ENCODE measurements around the gene MTA3.

The MTA3 gene

GRCh38 chr2:42768706-42769256, 200.3 kb downstream of the MTA3 start:
- 67% methylated on average over 3 of the region's 3 CpGs for WGBS (ENCODE audit: insufficient coverage)
- POLR2A ChIA-PET: no interaction called here
- no peak overlapping the region for H3K4me3 ChIP-seq (ENCODE audit: control insufficient read depth in 1 of 7, extremely low read depth in 1 of 7, insufficient read depth in 4 of 7, low read depth in 2 of 7, low read length in 6 of 7)

GRCh38 chr2:42769583-42770287, 201.3 kb downstream of the MTA3 start:
- no peak overlapping the region for H3K27ac ChIP-seq (ENCODE audit: insufficient read depth in 1 of 2, low read depth in 1 of 2, low read length in 2 of 2, poor library complexity in 1 of 2, severe bottlenecking in 2 of 2)
- H3K4me3 ChIP-seq (ENCODE audit: control insufficient read depth in 1 of 7, extremely low read depth in 1 of 7, insufficient read depth in 4 of 7, low read depth in 2 of 7, low read length in 6 of 7): no peak overlapping the region
- H3K36me3 ChIP-seq (ENCODE audit: control insufficient read depth in 4 of 4, insufficient read depth in 4 of 4, low read length in 3 of 4): no peaks in the 10 kb centered on the region
- H3K27me3 ChIP-seq (replicated peaks in 2 of 5; ENCODE audit: control insufficient read depth in 4 of 5, insufficient read depth in 5 of 5, low read length in 4 of 5): no peaks in the 10 kb centered on the region
- no peak for DNase-seq
- H3K9me3 ChIP-seq (ENCODE audit: control extremely low read depth in 1 of 5, control insufficient read depth in 4 of 5, insufficient read depth in 2 of 5, low read depth in 1 of 5, low read length in 4 of 5): no peaks in the 10 kb centered on the region
- POLR2A ChIA-PET: no interaction called here
- CTCF ChIA-PET: interaction anchor here (0.6 to 1.6 kb wide), 4 partner anchors 11 to 124 kb away, joined by 3 to 6 read pairs (median 4); no protein-coding TSS in a partner anchor
- H3K4me1 ChIP-seq (ENCODE audit: control extremely low read depth in 1 of 4, control insufficient read depth in 4 of 4, insufficient read depth in 4 of 4, low read length in 3 of 4): peaks cover 0 to 12% (median under 1%) of the 10 kb centered on the region in 4 experiments
- WGBS (ENCODE audit: insufficient coverage): 98% methylated on average over 6 of the region's 10 CpGs

More at GRCh38 chr2:42768706-42769256, 200.3 kb downstream of the MTA3 start:
- peaks cover 0 to 22% (median 9%) of the 10 kb centered on the region in 4 experiments for H3K4me1 ChIP-seq (ENCODE audit: control extremely low read depth in 1 of 4, control insufficient read depth in 4 of 4, insufficient read depth in 4 of 4, low read length in 3 of 4)
- H3K9me3 ChIP-seq (ENCODE audit: control extremely low read depth in 1 of 5, control insufficient read depth in 4 of 5, insufficient read depth in 2 of 5, low read depth in 1 of 5, low read length in 4 of 5): no peaks in the 10 kb centered on the region
- CTCF ChIA-PET: interaction anchor here (1.6 kb wide), 2 partner anchors 10 to 105 kb away, joined by 5 to 6 read pairs; no protein-coding TSS in a partner anchor
- H3K27ac ChIP-seq (ENCODE audit: insufficient read depth in 1 of 2, low read depth in 1 of 2, low read length in 2 of 2, poor library complexity in 1 of 2, severe bottlenecking in 2 of 2): no peak overlapping the region
- DNase-seq: no peak
- no peaks in the 10 kb centered on the region for H3K27me3 ChIP-seq (replicated peaks in 2 of 5; ENCODE audit: control insufficient read depth in 4 of 5, insufficient read depth in 5 of 5, low read length in 4 of 5)
- H3K36me3 ChIP-seq (ENCODE audit: control insufficient read depth in 4 of 4, insufficient read depth in 4 of 4, low read length in 3 of 4): no peaks in the 10 kb centered on the region

- Histone ChIP-seq H3K36me3 (ENCODE audit: control insufficient read depth in 4 of 4, insufficient read depth in 4 of 4, low read length in 3 of 4) (no peaks in the 10 kb centered on the region), H3K27ac (ENCODE audit: insufficient read depth in 1 of 2, low read depth in 1 of 2, low read length in 2 of 2, poor library complexity in 1 of 2, severe bottlenecking in 2 of 2) (no peak overlapping the region), H3K27me3 (replicated peaks in 2 of 5; ENCODE audit: control insufficient read depth in 4 of 5, insufficient read depth in 5 of 5, low read length in 4 of 5) (no peaks in the 10 kb centered on the region), H3K4me1 (ENCODE audit: control extremely low read depth in 1 of 4, control insufficient read depth in 4 of 4, insufficient read depth in 4 of 4, low read length in 3 of 4) (peaks cover 0 to 9% (median 1%) of the 10 kb centered on the region in 4 experiments), H3K9me3 (ENCODE audit: control extremely low read depth in 1 of 5, control insufficient read depth in 4 of 5, insufficient read depth in 2 of 5, low read depth in 1 of 5, low read length in 4 of 5) (no peaks in the 10 kb centered on the region), H3K4me3 (ENCODE audit: control insufficient read depth in 1 of 7, extremely low read depth in 1 of 7, insufficient read depth in 4 of 7, low read depth in 2 of 7, low read length in 6 of 7) (no peak overlapping the region)
- 95% methylated on average over 15 of the region's 19 CpGs for WGBS (ENCODE audit: insufficient coverage)
- DNase-seq: peak; percentile 52 to 68 (median 67)
- POLR2A ChIA-PET: no interaction called here
- CTCF ChIA-PET: interaction anchor here (1.0 to 1.9 kb wide), 6 partner anchors 12 to 107 kb away, joined by 3 to 7 read pairs (median 4); no protein-coding TSS in a partner anchor
Observed at GRCh38 chr2:42770288-42771131, 202.1 kb downstream of the MTA3 start.

GRCh38 chr2:42771546-42772153, 203.2 kb downstream of the MTA3 start:
- ChIA-PET POLR2A (no interaction called here), CTCF (interaction anchor here (0.9 to 1.9 kb wide), 6 partner anchors 11 to 108 kb away, joined by 3 to 7 read pairs (median 4); no protein-coding TSS in a partner anchor)
- Histone ChIP-seq H3K4me1 (ENCODE audit: control extremely low read depth in 1 of 4, control insufficient read depth in 4 of 4, insufficient read depth in 4 of 4, low read length in 3 of 4) (peaks cover 0 to 12% (median 8%) of the 10 kb centered on the region in 4 experiments), H3K27ac (ENCODE audit: insufficient read depth in 1 of 2, low read depth in 1 of 2, low read length in 2 of 2, poor library complexity in 1 of 2, severe bottlenecking in 2 of 2) (no peak overlapping the region), H3K36me3 (ENCODE audit: control insufficient read depth in 4 of 4, insufficient read depth in 4 of 4, low read length in 3 of 4) (no peaks in the 10 kb centered on the region), H3K9me3 (ENCODE audit: control extremely low read depth in 1 of 5, control insufficient read depth in 4 of 5, insufficient read depth in 2 of 5, low read depth in 1 of 5, low read length in 4 of 5) (no peaks in the 10 kb centered on the region), H3K4me3 (ENCODE audit: control insufficient read depth in 1 of 7, extremely low read depth in 1 of 7, insufficient read depth in 4 of 7, low read depth in 2 of 7, low read length in 6 of 7) (no peak overlapping the region), H3K27me3 (replicated peaks in 2 of 5; ENCODE audit: control insufficient read depth in 4 of 5, insufficient read depth in 5 of 5, low read length in 4 of 5) (no peaks in the 10 kb centered on the region)
- WGBS (ENCODE audit: insufficient coverage): 100% methylated on average over 4 of the region's 5 CpGs
- no peak for DNase-seq

GRCh38 chr2:42775186-42775585, 206.8 kb downstream of the MTA3 start:
- peak in 1 of 3 donors; percentile 29 for DNase-seq
- peaks cover 0 to 4% (median 0%) of the 10 kb centered on the region in 4 experiments for H3K36me3 ChIP-seq (ENCODE audit: control insufficient read depth in 4 of 4, insufficient read depth in 4 of 4, low read length in 3 of 4)
- H3K4me3 ChIP-seq (ENCODE audit: control insufficient read depth in 1 of 7, extremely low read depth in 1 of 7, insufficient read depth in 4 of 7, low read depth in 2 of 7, low read length in 6 of 7): no peak overlapping the region
- peaks cover 0 to 11% (median 7%) of the 10 kb centered on the region in 4 experiments for H3K4me1 ChIP-seq (ENCODE audit: control extremely low read depth in 1 of 4, control insufficient read depth in 4 of 4, insufficient read depth in 4 of 4, low read length in 3 of 4)
- H3K9me3 ChIP-seq (ENCODE audit: control extremely low read depth in 1 of 5, control insufficient read depth in 4 of 5, insufficient read depth in 2 of 5, low read depth in 1 of 5, low read length in 4 of 5): peaks cover 0 to 7% (median 4%) of the 10 kb centered on the region in 5 experiments
- H3K27me3 ChIP-seq (replicated peaks in 2 of 5; ENCODE audit: control insufficient read depth in 4 of 5, insufficient read depth in 5 of 5, low read length in 4 of 5): no peaks in the 10 kb centered on the region
- ChIA-PET CTCF (interaction anchor here (1.5 kb wide), 1 partner anchor 10 kb away, joined by 3 read pairs; no protein-coding TSS in a partner anchor), POLR2A (interaction anchor here (1.0 kb wide), 1 partner anchor 25 kb away, joined by 9 read pairs; no protein-coding TSS in a partner anchor)
- no peak overlapping the region for H3K27ac ChIP-seq (ENCODE audit: insufficient read depth in 1 of 2, low read depth in 1 of 2, low read length in 2 of 2, poor library complexity in 1 of 2, severe bottlenecking in 2 of 2)
- WGBS (ENCODE audit: insufficient coverage): 67% methylated on average over 1 of the region's 2 CpGs

GRCh38 chr2:42775810-42776209, 207.4 kb downstream of the MTA3 start:
- DNase-seq: peak in 2 of 3 donors; percentile 65 to 72
- no CpG with 5 or more reads among the region's 3 CpGs for WGBS (ENCODE audit: insufficient coverage)
- H3K27ac ChIP-seq (ENCODE audit: insufficient read depth in 1 of 2, low read depth in 1 of 2, low read length in 2 of 2, poor library complexity in 1 of 2, severe bottlenecking in 2 of 2): no peak overlapping the region
- peaks cover 0 to 11% (median 6%) of the 10 kb centered on the region in 4 experiments for H3K4me1 ChIP-seq (ENCODE audit: control extremely low read depth in 1 of 4, control insufficient read depth in 4 of 4, insufficient read depth in 4 of 4, low read length in 3 of 4)
- ChIA-PET POLR2A (interaction anchor here (1.0 kb wide), 1 partner anchor 24 kb away, joined by 9 read pairs; no protein-coding TSS in a partner anchor), CTCF (interaction anchor here (1.5 kb wide), 1 partner anchor 9 kb away, joined by 3 read pairs; no protein-coding TSS in a partner anchor)
- peaks cover 0 to 11% (median 7%) of the 10 kb centered on the region in 5 experiments for H3K9me3 ChIP-seq (ENCODE audit: control extremely low read depth in 1 of 5, control insufficient read depth in 4 of 5, insufficient read depth in 2 of 5, low read depth in 1 of 5, low read length in 4 of 5)
- peaks cover 0 to 6% (median 0%) of the 10 kb centered on the region in 4 experiments for H3K36me3 ChIP-seq (ENCODE audit: control insufficient read depth in 4 of 4, insufficient read depth in 4 of 4, low read length in 3 of 4)
- H3K27me3 ChIP-seq (replicated peaks in 2 of 5; ENCODE audit: control insufficient read depth in 4 of 5, insufficient read depth in 5 of 5, low read length in 4 of 5): no peaks in the 10 kb centered on the region
- peak overlapping the region in 2 of 7 experiments; percentile 8 to 16 for H3K4me3 ChIP-seq (ENCODE audit: control insufficient read depth in 1 of 7, extremely low read depth in 1 of 7, insufficient read depth in 4 of 7, low read depth in 2 of 7, low read length in 6 of 7)

Data from common myeloid progenitor, CD34-positive (primary cell).